K562 (cell line): ENCODE measurements around the gene TULP4.

Source experiments
- HDAC3 ChIP-seq: fragments of 450-650 bp; IDR thresholded peaks from 2 replicates; pipeline ENCODE4 v1.6.1; 2018; ENCODE audit warnings: borderline replicate concordance, mild to moderate bottlenecking, moderate library complexity; ENCODE audit not compliant: partially characterized antibody
- HMG20B ChIP-seq: fragments of 250-450 bp; sonication (Bioruptor Pico); IDR thresholded peaks from 2 replicates; pipeline ENCODE4 v1.5.0; 2021; ENCODE audit warnings: mild to moderate bottlenecking
- RAD51 ChIP-seq: fragments of 450-650 bp; IDR thresholded peaks from 2 replicates; pipeline ENCODE4 v1.7.1; 2016; ENCODE audit warnings: low read depth, mild to moderate bottlenecking, borderline replicate concordance
- ZBED1 ChIP-seq: IDR thresholded peaks from 2 replicates; pipeline ENCODE4 v1.6.1; 2014
- ZFP1 ChIP-seq: fragments of 450-650 bp; formaldehyde crosslinking; IDR thresholded peaks from 2 replicates; pipeline ENCODE4 v1.4.0; 2020; ENCODE audit warnings: mild to moderate bottlenecking, mixed read lengths
- TF ChIP-seq, protein P1 (sequence below), 3 experiments: IDR thresholded peaks in 2 of 3; conservative IDR thresholded peaks in 1 of 3; 2 replicates each; pipeline ENCODE4 v1.5.1; 2011 to 2012; ENCODE audit warnings: low read length in 3 of 3, mild to moderate bottlenecking in 3 of 3, control low read depth in 2 of 3, improper control_type of control experiment in 1 of 3, inconsistent platforms in 1 of 3, low read depth in 1 of 3, mixed read lengths in 1 of 3, moderate library complexity in 1 of 3; ENCODE audit not compliant: insufficient read depth in 2 of 3

GRCh38 chr6:158442306-158442705 is 130.0 kb downstream of the TULP4 start:
- no peak for TF ChIP-seq HDAC3
- TF ChIP-seq, protein P1, sequence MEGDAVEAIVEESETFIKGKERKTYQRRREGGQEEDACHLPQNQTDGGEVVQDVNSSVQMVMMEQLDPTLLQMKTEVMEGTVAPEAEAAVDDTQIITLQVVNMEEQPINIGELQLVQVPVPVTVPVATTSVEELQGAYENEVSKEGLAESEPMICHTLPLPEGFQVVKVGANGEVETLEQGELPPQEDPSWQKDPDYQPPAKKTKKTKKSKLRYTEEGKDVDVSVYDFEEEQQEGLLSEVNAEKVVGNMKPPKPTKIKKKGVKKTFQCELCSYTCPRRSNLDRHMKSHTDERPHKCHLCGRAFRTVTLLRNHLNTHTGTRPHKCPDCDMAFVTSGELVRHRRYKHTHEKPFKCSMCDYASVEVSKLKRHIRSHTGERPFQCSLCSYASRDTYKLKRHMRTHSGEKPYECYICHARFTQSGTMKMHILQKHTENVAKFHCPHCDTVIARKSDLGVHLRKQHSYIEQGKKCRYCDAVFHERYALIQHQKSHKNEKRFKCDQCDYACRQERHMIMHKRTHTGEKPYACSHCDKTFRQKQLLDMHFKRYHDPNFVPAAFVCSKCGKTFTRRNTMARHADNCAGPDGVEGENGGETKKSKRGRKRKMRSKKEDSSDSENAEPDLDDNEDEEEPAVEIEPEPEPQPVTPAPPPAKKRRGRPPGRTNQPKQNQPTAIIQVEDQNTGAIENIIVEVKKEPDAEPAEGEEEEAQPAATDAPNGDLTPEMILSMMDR (IDR thresholded peaks at IDR 0.05 in 2 of 3, conservative IDR thresholded peaks at IDR 0.05 in 1 of 3; ENCODE audit: insufficient read depth in 2 of 3, low read depth in 1 of 3, low read length in 3 of 3): no peak
- TF ChIP-seq ZFP1 (CRISPR knock-in tag): no peak
- TF ChIP-seq HMG20B (CRISPR knock-in tag): no peak
- no peak for TF ChIP-seq ZBED1
- TF ChIP-seq RAD51: no peak
